Nephron (organoid): ENCODE measurements around the gene RTN4RL2.

ENCODE experiments used
- H3K27ac Mint-ChIP-seq, 3 experiments: 2 replicates each; pipeline ENCODE4 v1.8.0; 2020; ENCODE audit warnings: mixed read lengths in 3 of 3, mild to moderate bottlenecking in 2 of 3, moderate library complexity in 1 of 3
- H3K27me3 Mint-ChIP-seq: 2 replicates; pipeline ENCODE4 v1.8.0; 2021; ENCODE audit warnings: low read depth, mild to moderate bottlenecking, moderate library complexity, mixed read lengths
- H3K36me3 Mint-ChIP-seq: 2 replicates; pipeline ENCODE4 v1.8.0; 2020; ENCODE audit warnings: low read depth, mixed read lengths
- H3K4me1 Mint-ChIP-seq: 2 replicates; pipeline ENCODE4 v1.8.0; 2020; ENCODE audit warnings: mixed read lengths
- H3K4me3 Mint-ChIP-seq, 3 experiments: 2 replicates each; pipeline ENCODE4 v1.8.0; 2020; ENCODE audit warnings: mild to moderate bottlenecking in 3 of 3, mixed read lengths in 3 of 3, moderate library complexity in 2 of 3
- H3K9me3 Mint-ChIP-seq: 2 replicates; pipeline ENCODE4 v1.8.0; 2020; ENCODE audit warnings: mixed read lengths
- TF ChIP-seq, protein P1 (sequence below), 3 experiments: fragments of 200-600 bp; sonication (generic); IDR thresholded peaks; one replicate each; pipeline ENCODE4 v1.5.0; 2021; ENCODE audit warnings: antibody characterized with exemption in 3 of 3; ENCODE audit not compliant: unreplicated experiment in 3 of 3

The RTN4RL2 gene

DNA sequence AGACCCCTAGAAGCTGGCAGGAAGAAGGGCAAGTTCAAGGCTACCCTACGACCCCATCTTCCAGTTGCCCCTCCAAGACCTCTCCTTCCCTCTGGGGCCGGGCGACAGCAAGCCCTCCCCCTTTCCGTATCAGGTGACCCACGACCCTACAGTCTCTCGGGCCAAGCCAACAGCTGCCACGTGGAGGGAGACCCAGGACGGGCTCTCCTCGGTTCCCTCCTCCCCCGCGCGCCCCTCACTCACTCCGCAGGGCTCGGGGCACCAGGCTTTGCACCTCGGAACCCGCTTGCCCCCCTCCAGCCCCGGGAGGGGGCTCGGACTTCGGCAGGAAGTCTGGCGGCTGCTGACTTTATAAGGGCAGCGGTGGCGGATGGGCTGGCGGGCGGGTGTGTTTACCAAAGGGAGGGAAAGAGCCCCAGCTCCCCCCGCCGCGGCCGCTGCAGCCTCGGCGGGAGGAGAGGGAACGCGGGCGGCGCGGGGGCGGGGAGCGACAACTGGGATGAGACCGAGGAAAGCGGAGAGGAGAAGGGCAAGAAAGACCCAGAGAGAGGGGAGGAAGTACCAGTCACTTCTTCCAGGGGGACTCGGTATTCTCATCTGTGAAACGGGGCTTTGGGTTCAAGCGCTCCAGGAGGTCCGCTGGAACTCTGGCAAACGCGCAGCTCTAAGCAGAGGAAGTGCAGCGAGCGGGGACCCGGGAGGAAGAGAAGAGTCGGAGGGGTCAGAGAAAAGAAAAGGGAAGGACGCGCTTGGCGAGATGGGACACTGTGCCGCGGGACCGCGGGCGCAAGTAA is 54.4 kb downstream of the RTN4RL2 start:
- Mint-ChIP-seq H3K4me1 (no peaks in the 10 kb centered on the region), H3K36me3 (no peaks in the 10 kb centered on the region), H3K27me3 (peaks cover 32% of the 10 kb centered on the region), H3K4me3 (peak overlapping the region; percentile 96 to 97 (median 96)), H3K9me3 (peaks cover 2% of the 10 kb centered on the region), H3K27ac (peak overlapping the region in 1 of 3 experiments; percentile 83)
- TF ChIP-seq, protein P1, sequence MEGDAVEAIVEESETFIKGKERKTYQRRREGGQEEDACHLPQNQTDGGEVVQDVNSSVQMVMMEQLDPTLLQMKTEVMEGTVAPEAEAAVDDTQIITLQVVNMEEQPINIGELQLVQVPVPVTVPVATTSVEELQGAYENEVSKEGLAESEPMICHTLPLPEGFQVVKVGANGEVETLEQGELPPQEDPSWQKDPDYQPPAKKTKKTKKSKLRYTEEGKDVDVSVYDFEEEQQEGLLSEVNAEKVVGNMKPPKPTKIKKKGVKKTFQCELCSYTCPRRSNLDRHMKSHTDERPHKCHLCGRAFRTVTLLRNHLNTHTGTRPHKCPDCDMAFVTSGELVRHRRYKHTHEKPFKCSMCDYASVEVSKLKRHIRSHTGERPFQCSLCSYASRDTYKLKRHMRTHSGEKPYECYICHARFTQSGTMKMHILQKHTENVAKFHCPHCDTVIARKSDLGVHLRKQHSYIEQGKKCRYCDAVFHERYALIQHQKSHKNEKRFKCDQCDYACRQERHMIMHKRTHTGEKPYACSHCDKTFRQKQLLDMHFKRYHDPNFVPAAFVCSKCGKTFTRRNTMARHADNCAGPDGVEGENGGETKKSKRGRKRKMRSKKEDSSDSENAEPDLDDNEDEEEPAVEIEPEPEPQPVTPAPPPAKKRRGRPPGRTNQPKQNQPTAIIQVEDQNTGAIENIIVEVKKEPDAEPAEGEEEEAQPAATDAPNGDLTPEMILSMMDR (IDR thresholded peaks at IDR 0.05; ENCODE audit: unreplicated experiment in 3 of 3), result no peak

DNA sequence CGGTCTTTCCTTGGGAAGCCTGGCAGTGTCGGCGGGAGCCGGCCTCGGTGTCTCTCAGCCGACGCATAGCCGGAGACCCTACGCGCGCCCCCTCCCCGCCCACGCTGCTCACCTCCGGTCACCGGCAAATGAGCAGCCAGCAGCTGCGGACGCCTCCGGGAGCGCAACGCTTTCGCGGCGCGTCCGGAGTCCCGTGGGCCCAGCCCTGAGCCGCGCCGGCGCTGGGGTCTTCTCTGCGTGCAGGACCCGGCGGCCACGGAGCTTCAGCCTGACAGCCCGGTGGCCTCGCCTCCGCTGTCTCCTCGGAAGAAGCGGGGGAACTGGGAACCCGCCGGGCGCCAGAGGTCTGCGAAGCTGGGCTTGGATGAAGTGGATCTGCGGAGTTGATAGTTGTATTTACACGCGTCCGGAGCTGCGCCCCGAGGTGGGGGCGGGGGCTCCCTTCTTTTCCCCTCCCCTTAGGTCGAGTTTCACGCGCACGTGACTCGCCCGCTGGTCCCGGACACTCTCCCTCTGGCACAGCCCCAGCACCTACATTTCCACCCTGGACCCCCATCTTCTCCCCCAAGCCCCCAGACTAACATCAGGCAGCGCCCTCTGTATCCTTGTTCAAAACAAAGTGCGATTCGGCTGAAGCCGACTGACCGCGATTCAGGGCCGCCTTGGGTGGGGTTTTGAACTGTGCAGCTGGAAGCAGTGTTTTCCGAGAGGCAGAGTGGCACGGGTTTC is 55.2 kb downstream of the RTN4RL2 start, which contains the start of gene SLC43A1:
Gene SLC43A1, minus strand, starts transcription at position 371 of the 729 bp plus-strand sequence. CDS start 1,591 bp downstream, outside the sequence.
- Mint-ChIP-seq H3K9me3 (peaks cover 2% of the 10 kb centered on the region), H3K4me1 (no peaks in the 10 kb centered on the region), H3K36me3 (no peaks in the 10 kb centered on the region), H3K27me3 (peaks cover 31% of the 10 kb centered on the region), H3K27ac (peak within 1 kb of the TSS in 2 of 3 experiments; percentile 53 to 83), H3K4me3 (peak within 1 kb of the TSS; percentile 96 to 97 (median 96))
- TF ChIP-seq, protein P1 (IDR thresholded peaks at IDR 0.05; ENCODE audit: unreplicated experiment in 3 of 3), result no peak

DNA sequence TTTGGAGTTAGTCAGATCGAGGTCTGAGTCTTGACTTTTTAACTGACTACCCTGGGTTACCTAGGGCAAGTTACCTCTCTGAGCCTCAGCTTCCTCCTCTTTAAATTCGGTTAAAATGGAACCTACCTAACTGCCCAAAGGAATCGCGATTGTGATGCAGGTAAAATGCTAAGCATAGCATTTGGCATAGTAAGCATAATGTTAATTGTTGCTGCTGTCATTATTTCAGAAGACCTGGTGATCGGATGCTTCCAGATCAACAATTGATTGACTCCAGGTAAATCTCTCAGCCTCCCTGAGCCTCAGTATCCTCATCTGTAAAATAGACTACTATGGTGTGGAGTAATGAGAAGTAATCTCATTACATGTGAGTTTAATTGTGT is 55.7 kb downstream of the RTN4RL2 start:
- Mint-ChIP-seq H3K36me3 (no peaks in the 10 kb centered on the region), H3K4me3 (peak overlapping the region; percentile 90 to 96 (median 93)), H3K27me3 (peaks cover 31% of the 10 kb centered on the region), H3K27ac (peak overlapping the region in 1 of 3 experiments; percentile 14), H3K9me3 (peaks cover 2% of the 10 kb centered on the region), H3K4me1 (no peaks in the 10 kb centered on the region)
- TF ChIP-seq, protein P1 (IDR thresholded peaks at IDR 0.05; ENCODE audit: unreplicated experiment in 3 of 3), result no peak

DNA sequence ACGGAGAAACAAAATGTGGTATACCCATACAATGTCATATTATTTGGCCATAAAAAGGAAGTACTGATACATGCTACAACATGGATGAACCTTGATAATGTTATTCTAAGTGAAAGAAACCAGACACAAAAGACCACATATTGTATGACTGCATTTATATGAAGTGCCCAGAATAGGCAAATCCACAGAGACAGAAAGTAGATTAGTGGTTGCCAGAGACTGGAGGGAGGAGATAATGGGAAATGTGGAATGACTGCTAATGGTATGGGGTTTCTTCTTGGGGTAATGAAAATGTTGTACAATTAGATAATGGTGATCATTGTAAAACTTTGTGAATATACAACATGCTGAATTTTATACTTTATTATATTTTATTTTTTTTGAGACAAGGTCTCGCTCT is 60.8 kb downstream of the RTN4RL2 start:
- Mint-ChIP-seq H3K36me3 (peaks cover 4% of the 10 kb centered on the region), H3K4me1 (no peaks in the 10 kb centered on the region), H3K27me3 (peaks cover 15% of the 10 kb centered on the region), H3K27ac (no peak overlapping the region), H3K9me3 (peaks cover 2% of the 10 kb centered on the region), H3K4me3 (no peak overlapping the region)
- TF ChIP-seq, protein P1 (IDR thresholded peaks at IDR 0.05; ENCODE audit: unreplicated experiment in 3 of 3), result no peak

DNA sequence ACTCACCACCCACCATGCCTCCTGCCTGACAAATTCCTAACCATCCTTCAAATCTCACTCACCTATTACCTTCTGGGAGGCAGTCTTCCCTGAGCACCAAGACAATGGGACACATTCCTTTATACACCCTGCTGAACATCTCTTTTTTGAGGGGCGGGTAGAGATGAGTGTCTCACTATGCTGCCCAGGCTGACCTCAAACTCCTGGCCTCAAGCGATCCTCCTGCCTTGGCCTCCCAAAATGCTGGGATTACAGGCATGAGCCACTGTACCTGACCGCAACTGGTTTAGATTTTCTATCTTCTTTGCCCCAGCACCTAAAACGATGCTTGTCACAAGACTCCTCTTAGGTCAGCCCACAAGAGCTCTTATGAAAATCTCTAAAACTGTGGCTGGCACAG is 63.1 kb downstream of the RTN4RL2 start:
- no peaks in the 10 kb centered on the region for H3K9me3 Mint-ChIP-seq
- TF ChIP-seq, protein P1 (IDR thresholded peaks at IDR 0.05; ENCODE audit: unreplicated experiment in 3 of 3), result no peak
- peaks cover 6% of the 10 kb centered on the region for H3K4me1 Mint-ChIP-seq
- peaks cover 4% of the 10 kb centered on the region for H3K36me3 Mint-ChIP-seq
- peaks cover 4% of the 10 kb centered on the region for H3K27me3 Mint-ChIP-seq
- no peak overlapping the region for H3K27ac Mint-ChIP-seq
- no peak overlapping the region for H3K4me3 Mint-ChIP-seq
